Body of pancreas (tissue), 4 donors: ENCODE measurements around the gene HOXB3. TPM values are rescaled to one million over a fixed set of nuclear protein-coding genes. Genes with fewer than 3 reads are reported as not detected.

ENCODE experiments used
- ATAC-seq: fragments of 150-250 bp; one replicate; pipeline ENCODE4 v1.9.1; 2016
- DNase-seq, 4 donors: peaks; one replicate each; pipeline ENCODE4 v3.0.0-alpha.2; 2019
- H3K27ac ChIP-seq, 4 donors: fragments of 200-600 bp; sonication (generic); 1 replicate in 3 of 4; 2 replicates in 1 of 4; pipeline versions ENCODE4 v1.5.1 to v1.6.1; 2016 to 2019; ENCODE audit warnings: mild to moderate bottlenecking in 1 of 4, mixed read lengths in 1 of 4, moderate library complexity in 1 of 4
- H3K27me3 ChIP-seq, 2 donors: fragments of 200-600 bp; sonication (generic); one replicate each; pipeline ENCODE4 v1.6.0; 2016; ENCODE audit warnings: mild to moderate bottlenecking in 1 of 2
- H3K36me3 ChIP-seq, 2 donors: fragments of 200-600 bp; sonication (generic); replicated peaks in 1 of 2; 2 replicates each; pipeline ENCODE4 v1.5.1; 2016; ENCODE audit warnings: low read depth in 2 of 2; ENCODE audit not compliant: insufficient read depth in 1 of 2
- H3K4me1 ChIP-seq: fragments of 200-600 bp; sonication (generic); one replicate; pipeline ENCODE4 v1.6.0; 2016
- H3K4me3 ChIP-seq, 2 donors: fragments of 200-600 bp; sonication (generic); 1 replicate in 1 of 2; 2 replicates in 1 of 2; pipeline ENCODE4 v1.5.1; 2016 to 2019
- H3K9me3 ChIP-seq, 3 donors: fragments of 200-600 bp; sonication (generic); 1 replicate in 2 of 3; 2 replicates in 1 of 3; pipeline ENCODE4 v1.5.1; 2016
- CTCF ChIP-seq, 7 experiments: fragments of 450-650 bp in 4 of 7; fragments of 200-600 bp in 3 of 7; sonication (generic) in 3 of 7; IDR thresholded peaks; one replicate each; pipeline ENCODE4 v1.5.1; 2016 to 2019; ENCODE audit warnings: antibody characterized with exemption in 7 of 7
- POLR2A ChIP-seq, 3 donors: fragments of 450-650 bp; IDR thresholded peaks; one replicate each; pipeline ENCODE4 v1.6.1; 2016; ENCODE audit warnings: antibody characterized with exemption in 3 of 3, mild to moderate bottlenecking in 2 of 3
- WGBS, 2 donors: methylation state at CpG; one replicate each; pipeline ENCODE4 v1.1.5; 2017; 5-methylcytosine and 5-hydroxymethylcytosine counted together
- intact Hi-C: fragments of 100-400 bp; cut with DNase I; formaldehyde crosslinking; loops from one replicate; pipeline ENCODE4 v1.15.1; 2023
- total RNA-seq, 2 donors: library from RNA; depleted of rRNA; stranded (reverse); fragments of >200 nt; gene quantifications; one replicate each; pipeline ENCODE4 v1.1.0, GENCODE V29; 2016

HOXB3 gene
- total RNA-seq, 2 donors from 2014 or later, result 2.9 TPM; not detected in 1

GRCh38 chr17:48553190-48553547, 36.9 kb downstream of the HOXB3 start:
- no peak for TF ChIP-seq CTCF (IDR thresholded peaks at IDR 0.05)
- TF ChIP-seq POLR2A (IDR thresholded peaks at IDR 0.05), result no peak
- intact Hi-C loops, result no loop called here
- Histone ChIP-seq H3K27me3 (peaks cover 0 to 33% of the 10 kb centered on the region in 2 donors), H3K4me1 (peaks cover 29% of the 10 kb centered on the region), H3K4me3 (no peak overlapping the region), H3K36me3 (no peaks in the 10 kb centered on the region), H3K27ac (peak overlapping the region in 1 of 4 donors; percentile 32), H3K9me3 (no peaks in the 10 kb centered on the region)
- 55 to 60% methylated on average over 5 of the region's 5 CpGs for WGBS, 2 donors
- ATAC-seq (no peak), DNase-seq (no peak)

GRCh38 chr17:48552466-48553189, 37.4 kb downstream of the HOXB3 start:
- H3K4me1 ChIP-seq, result peaks cover 29% of the 10 kb centered on the region
- ATAC-seq (peak; percentile 16), DNase-seq (no peak)
- 22 to 35% methylated on average over 11 of the region's 11 CpGs for WGBS, 2 donors
- intact Hi-C loops, result no loop called here
- peak in 2 of 3 donors; percentile 24 to 35 for TF ChIP-seq POLR2A (IDR thresholded peaks at IDR 0.05)
- TF ChIP-seq CTCF (IDR thresholded peaks at IDR 0.05), result no peak
- no peak overlapping the region for H3K4me3 ChIP-seq
- H3K27ac ChIP-seq, result peak overlapping the region in 1 of 4 donors; percentile 40
- H3K9me3 ChIP-seq, result no peaks in the 10 kb centered on the region
- H3K27me3 ChIP-seq, result peaks cover 0 to 28% of the 10 kb centered on the region in 2 donors
- H3K36me3 ChIP-seq, result no peaks in the 10 kb centered on the region

- no peaks in the 10 kb centered on the region for H3K9me3 ChIP-seq
- DNase-seq (no peak), ATAC-seq (no peak)
- H3K4me3 ChIP-seq, result no peak overlapping the region
- intact Hi-C loops, result no loop called here
- peaks cover 29% of the 10 kb centered on the region for H3K4me1 ChIP-seq
- TF ChIP-seq POLR2A (IDR thresholded peaks at IDR 0.05), result no peak
- no peak for TF ChIP-seq CTCF (IDR thresholded peaks at IDR 0.05)
- peaks cover 0 to 28% of the 10 kb centered on the region in 2 donors for H3K27me3 ChIP-seq
- H3K36me3 ChIP-seq, result no peaks in the 10 kb centered on the region
- 31 to 37% methylated on average over 43 to 45 of the region's 47 CpGs for WGBS, 2 donors
- peak overlapping the region in 2 of 4 donors; percentile 5 to 40 for H3K27ac ChIP-seq
Observed at GRCh38 chr17:48551596-48552465, 38.2 kb downstream of the HOXB3 start.

- 10 to 31% methylated on average over 19 of the region's 19 CpGs for WGBS, 2 donors
- H3K27ac ChIP-seq, result no peak overlapping the region
Observed at GRCh38 chr17:48551214-48551555, 38.9 kb downstream of the HOXB3 start.

More at GRCh38 chr17:48551214-48551555, 38.9 kb downstream of the HOXB3 start:
- Histone ChIP-seq H3K9me3 (no peaks in the 10 kb centered on the region), H3K4me3 (no peak overlapping the region), H3K36me3 (no peaks in the 10 kb centered on the region), H3K27me3 (peaks cover 0 to 28% of the 10 kb centered on the region in 2 donors), H3K4me1 (peaks cover 29% of the 10 kb centered on the region)
- no peak for DNase-seq
- intact Hi-C loops, result no loop called here
- no peak for ATAC-seq
- no peak for TF ChIP-seq CTCF (IDR thresholded peaks at IDR 0.05)
- no peak for TF ChIP-seq POLR2A (IDR thresholded peaks at IDR 0.05)
